Epithelial cell of esophagus (primary cell): Measurements from ENCODE around the gene VAMP7.
"Not testable (repeated sequence)": the region's sequence is repeated elsewhere in the genome, so short reads cannot be mapped to it uniquely, and the experiment has no call there.

Experiments
- DNase-seq: peaks from one replicate; pipeline ENCODE4 v3.0.0; 2010; ENCODE audit warnings: low read depth
- H3K4me3 ChIP-seq: 2 replicates; pipeline ENCODE4 v1.5.1; 2011; ENCODE audit warnings: mild to moderate bottlenecking, low read length, control low read depth
- CTCF ChIP-seq: IDR thresholded peaks from 2 replicates; pipeline ENCODE4 v1.5.1; 2011; ENCODE audit warnings: low read depth, mild to moderate bottlenecking, low read length, control low read depth, inconsistent platforms; ENCODE audit not compliant: insufficient read depth; ENCODE audit errors: missing control alignments

VAMP7 gene

GRCh38 chrX:155900765-155901164, 19.6 kb downstream of the VAMP7 start:
- TF ChIP-seq CTCF = no peak
- no peak for DNase-seq
- H3K4me3 ChIP-seq = no peak overlapping the region

GRCh38 chrX:155907661-155908060, 26.5 kb downstream of the VAMP7 start:
- not testable (repeated sequence) for DNase-seq, H3K4me3 ChIP-seq

GRCh38 chrX:155923200-155923599, 42.1 kb downstream of the VAMP7 start:
- TF ChIP-seq CTCF = no peak
- no peak for DNase-seq
- H3K4me3 ChIP-seq = no peak overlapping the region

GRCh38 chrX:155930852-155931618, 49.9 kb downstream of the VAMP7 start:
- H3K4me3 ChIP-seq = not testable (repeated sequence)

GRCh38 chrX:155938132-155938531, 57.0 kb downstream of the VAMP7 start:
- TF ChIP-seq CTCF = no peak
- no peak for DNase-seq
- no peak overlapping the region for H3K4me3 ChIP-seq

More at GRCh38 chrX:155930852-155931618, 49.9 kb downstream of the VAMP7 start:
- not testable (repeated sequence) for DNase-seq

- TF ChIP-seq CTCF = no peak
- no peak overlapping the region for H3K4me3 ChIP-seq
- peak; percentile 76 for DNase-seq
Observed at GRCh38 chrX:155949098-155949497, 68.0 kb downstream of the VAMP7 start.

GRCh38 chrX:155951237-155951789, 70.2 kb downstream of the VAMP7 start:
- DNase-seq = no peak
- TF ChIP-seq CTCF = no peak
- no peak overlapping the region for H3K4me3 ChIP-seq

- no peak for DNase-seq
- TF ChIP-seq CTCF = no peak
Observed at GRCh38 chrX:155953055-155953454, 71.9 kb downstream of the VAMP7 start.

More at GRCh38 chrX:155953055-155953454, 71.9 kb downstream of the VAMP7 start:
- H3K4me3 ChIP-seq = no peak overlapping the region
